Panc1 (cell line): ENCODE results near the gene TNK1. TPM values are rescaled to one million over a fixed set of nuclear protein-coding genes. Genes with fewer than 3 reads are reported as not detected.
"Not testable (repeated sequence)": the region's sequence is repeated elsewhere in the genome, so short reads cannot be mapped to it uniquely, and the experiment has no call there.

ENCODE experiments used
- ATAC-seq: fragments of 200-7000 bp; cut with Tn5 transposase; 2 replicates; pipeline ENCODE4 v1.9.1; 2020; ENCODE audit warnings: mild to moderate bottlenecking, moderate library complexity
- BruUV-seq: library from RNA; stranded (reverse); fragments of 400-500 nt; replicated peaks from 2 replicates; lab custom pipeline; 2021; lab: Mats Ljungman, UMichigan
- CTCF ChIA-PET: fragments of 300-600 bp; sonication (Branson Sonifier 250); formaldehyde crosslinking; loops from one replicate; lab custom pipeline; 2022; ENCODE audit warnings: antibody characterized with exemption; lab: Charles Lee
- POLR2A ChIA-PET: fragments of 300-600 bp; sonication (Branson Sonifier 250); formaldehyde crosslinking; loops from one replicate; lab custom pipeline; 2022; ENCODE audit warnings: antibody characterized with exemption; lab: Charles Lee
- DNase-seq: peaks from one replicate; pipeline ENCODE4 v3.0.0-alpha.2; 2010; ENCODE audit warnings: low read depth, low spot score
- H3K27ac ChIP-seq: 2 replicates; pipeline ENCODE4 v1.5.1; 2011; ENCODE audit warnings: mild to moderate bottlenecking, low read length, inconsistent platforms
- H3K27me3 ChIP-seq: fragments of 200-500 bp; sonication (Bioruptor generic); 2 replicates; pipeline ENCODE4 v1.6.0; 2014; ENCODE audit warnings: low read length, inconsistent platforms; ENCODE audit not compliant: control insufficient read depth, insufficient read depth
- H3K36me3 ChIP-seq: fragments of 200-500 bp; sonication (Bioruptor generic); 2 replicates; pipeline ENCODE4 v1.5.1; 2014; ENCODE audit warnings: inconsistent platforms, mild to moderate bottlenecking, low read length, moderate library complexity; ENCODE audit not compliant: control insufficient read depth, insufficient read depth
- H3K4me1 ChIP-seq: 2 replicates; pipeline ENCODE4 v1.5.1; 2011; ENCODE audit warnings: inconsistent platforms, mild to moderate bottlenecking, low read length, moderate library complexity; ENCODE audit not compliant: control insufficient read depth, insufficient read depth
- H3K4me3 ChIP-seq, 2 experiments: 2 replicates each; pipeline ENCODE4 v1.5.1; 2011 to 2012; ENCODE audit warnings: low read depth in 2 of 2, low read length in 2 of 2, mild to moderate bottlenecking in 2 of 2, inconsistent platforms in 1 of 2, moderate library complexity in 1 of 2
- H3K9me3 ChIP-seq: fragments of 200-500 bp; sonication (Bioruptor generic); 2 replicates; pipeline ENCODE4 v1.5.1; 2014; ENCODE audit warnings: low read depth, mild to moderate bottlenecking, inconsistent platforms, low read length, moderate library complexity; ENCODE audit not compliant: control insufficient read depth, insufficient read depth
- POLR2AphosphoS5 ChIP-seq: IDR thresholded peaks from 2 replicates; pipeline ENCODE4 v1.6.1; 2012; ENCODE audit warnings: mild to moderate bottlenecking, low read depth, low read length, moderate library complexity
- SIN3A ChIP-seq: IDR thresholded peaks from 2 replicates; pipeline ENCODE4 v1.6.1; 2012; ENCODE audit warnings: low read depth, mild to moderate bottlenecking, low read length, moderate library complexity, borderline replicate concordance; ENCODE audit not compliant: insufficient read depth
- TCF7L2 ChIP-seq: IDR thresholded peaks from 2 replicates; pipeline ENCODE4 v1.6.1; 2011; ENCODE audit warnings: mild to moderate bottlenecking, low read depth, low read length, inconsistent platforms
- in situ Hi-C: cut with HindIII; loops from 2 replicates; pipeline ENCODE4 v1.10.0; 2016; ENCODE audit warnings: low sequenced_read_pairs, low pct_unique_long_range_greater_than_20kb
- intact Hi-C: fragments of 100-400 bp; cut with micrococcal nuclease; formaldehyde crosslinking; loops from one replicate; pipeline ENCODE4 v1.10.0; 2022; ENCODE audit not compliant: unreplicated experiment
- total RNA-seq: library from RNA; stranded (reverse); gene quantifications from one replicate; pipeline ENCODE4 v1.2.1, GENCODE V29; 2021; ENCODE audit not compliant: unreplicated experiment
- TF ChIP-seq, protein P1 (sequence below): fragments of 450-650 bp; IDR thresholded peaks from 2 replicates; pipeline ENCODE4 v1.5.1; 2017; ENCODE audit warnings: mild to moderate bottlenecking
- TF ChIP-seq, protein P2 (sequence below), 2 experiments: IDR thresholded peaks; 2 replicates each; pipeline ENCODE4 v1.6.1; 2011 to 2012; ENCODE audit warnings: low read depth in 2 of 2, control low read depth in 1 of 2, low read length in 1 of 2, mild to moderate bottlenecking in 1 of 2, moderate library complexity in 1 of 2; ENCODE audit not compliant: insufficient read depth in 1 of 2

TNK1 gene
- total RNA-seq, 1 experiment from 2014 or later = 6.2 TPM

DNA sequence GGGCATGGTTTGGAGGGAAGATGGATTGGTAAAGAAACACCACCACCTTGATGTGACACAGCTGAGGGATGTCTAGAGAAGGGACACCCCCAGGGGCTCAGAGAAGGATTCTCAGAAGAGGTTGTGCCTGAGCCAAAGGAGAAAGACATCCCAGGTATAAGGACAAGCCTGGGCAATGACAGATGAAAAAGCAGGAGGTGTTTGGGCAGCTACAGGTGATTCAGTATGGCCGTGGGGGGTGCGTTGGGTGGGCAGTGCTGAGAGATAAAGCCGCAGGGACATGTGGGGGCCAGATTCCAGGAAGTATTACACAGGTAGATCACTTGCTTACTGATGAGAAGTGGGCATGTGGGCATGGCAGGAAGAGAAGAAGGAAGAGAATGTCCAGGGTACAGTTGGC, 19.0 kb upstream of the TNK1 start:
- intact Hi-C loops = no loop called here
- BruUV-seq = no TSS peak
- ChIA-PET CTCF (interaction anchor here (0.7 kb wide), 1 partner anchor 654 kb away, joined by 4 read pairs; no protein-coding TSS in a partner anchor), POLR2A (interaction anchor here (0.6 kb wide), 1 partner anchor 75 kb away, joined by 4 read pairs; no protein-coding TSS in a partner anchor)
- no peaks in the 10 kb centered on the region for H3K4me1 ChIP-seq
- DNase-seq (no peak), ATAC-seq (no peak)
- H3K4me3 ChIP-seq = no peak overlapping the region
- TF ChIP-seq SIN3A = no peak
- TF ChIP-seq, protein P1, sequence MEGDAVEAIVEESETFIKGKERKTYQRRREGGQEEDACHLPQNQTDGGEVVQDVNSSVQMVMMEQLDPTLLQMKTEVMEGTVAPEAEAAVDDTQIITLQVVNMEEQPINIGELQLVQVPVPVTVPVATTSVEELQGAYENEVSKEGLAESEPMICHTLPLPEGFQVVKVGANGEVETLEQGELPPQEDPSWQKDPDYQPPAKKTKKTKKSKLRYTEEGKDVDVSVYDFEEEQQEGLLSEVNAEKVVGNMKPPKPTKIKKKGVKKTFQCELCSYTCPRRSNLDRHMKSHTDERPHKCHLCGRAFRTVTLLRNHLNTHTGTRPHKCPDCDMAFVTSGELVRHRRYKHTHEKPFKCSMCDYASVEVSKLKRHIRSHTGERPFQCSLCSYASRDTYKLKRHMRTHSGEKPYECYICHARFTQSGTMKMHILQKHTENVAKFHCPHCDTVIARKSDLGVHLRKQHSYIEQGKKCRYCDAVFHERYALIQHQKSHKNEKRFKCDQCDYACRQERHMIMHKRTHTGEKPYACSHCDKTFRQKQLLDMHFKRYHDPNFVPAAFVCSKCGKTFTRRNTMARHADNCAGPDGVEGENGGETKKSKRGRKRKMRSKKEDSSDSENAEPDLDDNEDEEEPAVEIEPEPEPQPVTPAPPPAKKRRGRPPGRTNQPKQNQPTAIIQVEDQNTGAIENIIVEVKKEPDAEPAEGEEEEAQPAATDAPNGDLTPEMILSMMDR = no peak
- no peak for TF ChIP-seq TCF7L2
- H3K36me3 ChIP-seq = no peaks in the 10 kb centered on the region
- no peak overlapping the region for H3K27ac ChIP-seq
- in situ Hi-C loops = no loop called here
- no peaks in the 10 kb centered on the region for H3K27me3 ChIP-seq
- H3K9me3 ChIP-seq = no peaks in the 10 kb centered on the region

DNA sequence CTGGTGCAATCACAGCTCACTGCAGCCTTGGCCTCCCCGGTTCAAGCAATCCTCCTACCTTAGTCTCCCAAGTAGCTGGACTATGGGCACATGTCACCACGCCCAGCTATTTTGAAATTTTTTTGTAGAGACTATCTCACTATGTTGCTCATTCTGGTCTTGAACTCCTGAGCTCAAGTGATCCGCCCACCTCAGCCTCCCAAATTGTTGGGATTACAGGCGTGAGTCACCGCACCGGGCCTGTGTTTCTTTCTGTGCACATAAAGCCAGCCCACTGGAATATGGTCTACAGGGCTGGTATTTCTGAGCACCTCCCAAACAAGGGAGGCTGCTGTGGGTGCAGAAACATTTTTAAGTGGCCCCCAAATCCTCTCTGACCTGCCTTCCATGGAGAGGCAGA, 17.6 kb upstream of the TNK1 start:
- TF ChIP-seq SIN3A (no peak), TCF7L2 (no peak), POLR2AphosphoS5 (no peak)
- TF ChIP-seq, protein P2, sequence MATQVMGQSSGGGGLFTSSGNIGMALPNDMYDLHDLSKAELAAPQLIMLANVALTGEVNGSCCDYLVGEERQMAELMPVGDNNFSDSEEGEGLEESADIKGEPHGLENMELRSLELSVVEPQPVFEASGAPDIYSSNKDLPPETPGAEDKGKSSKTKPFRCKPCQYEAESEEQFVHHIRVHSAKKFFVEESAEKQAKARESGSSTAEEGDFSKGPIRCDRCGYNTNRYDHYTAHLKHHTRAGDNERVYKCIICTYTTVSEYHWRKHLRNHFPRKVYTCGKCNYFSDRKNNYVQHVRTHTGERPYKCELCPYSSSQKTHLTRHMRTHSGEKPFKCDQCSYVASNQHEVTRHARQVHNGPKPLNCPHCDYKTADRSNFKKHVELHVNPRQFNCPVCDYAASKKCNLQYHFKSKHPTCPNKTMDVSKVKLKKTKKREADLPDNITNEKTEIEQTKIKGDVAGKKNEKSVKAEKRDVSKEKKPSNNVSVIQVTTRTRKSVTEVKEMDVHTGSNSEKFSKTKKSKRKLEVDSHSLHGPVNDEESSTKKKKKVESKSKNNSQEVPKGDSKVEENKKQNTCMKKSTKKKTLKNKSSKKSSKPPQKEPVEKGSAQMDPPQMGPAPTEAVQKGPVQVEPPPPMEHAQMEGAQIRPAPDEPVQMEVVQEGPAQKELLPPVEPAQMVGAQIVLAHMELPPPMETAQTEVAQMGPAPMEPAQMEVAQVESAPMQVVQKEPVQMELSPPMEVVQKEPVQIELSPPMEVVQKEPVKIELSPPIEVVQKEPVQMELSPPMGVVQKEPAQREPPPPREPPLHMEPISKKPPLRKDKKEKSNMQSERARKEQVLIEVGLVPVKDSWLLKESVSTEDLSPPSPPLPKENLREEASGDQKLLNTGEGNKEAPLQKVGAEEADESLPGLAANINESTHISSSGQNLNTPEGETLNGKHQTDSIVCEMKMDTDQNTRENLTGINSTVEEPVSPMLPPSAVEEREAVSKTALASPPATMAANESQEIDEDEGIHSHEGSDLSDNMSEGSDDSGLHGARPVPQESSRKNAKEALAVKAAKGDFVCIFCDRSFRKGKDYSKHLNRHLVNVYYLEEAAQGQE (IDR thresholded peaks at IDR 0.05; ENCODE audit: insufficient read depth in 1 of 2, low read depth in 2 of 2, low read length in 1 of 2) = no peak
- TF ChIP-seq, protein P1 = no peak
- BruUV-seq = no TSS peak
- intact Hi-C loops = no loop called here
- CTCF ChIA-PET = no interaction called here
- DNase-seq (no peak), ATAC-seq (no peak)
- POLR2A ChIA-PET = no interaction called here
- in situ Hi-C loops = no loop called here
- H3K27ac ChIP-seq = no peak overlapping the region
- H3K4me3 ChIP-seq = no peak overlapping the region
- H3K9me3 ChIP-seq = no peaks in the 10 kb centered on the region
- no peaks in the 10 kb centered on the region for H3K4me1 ChIP-seq
- no peaks in the 10 kb centered on the region for H3K27me3 ChIP-seq
- no peaks in the 10 kb centered on the region for H3K36me3 ChIP-seq

DNA sequence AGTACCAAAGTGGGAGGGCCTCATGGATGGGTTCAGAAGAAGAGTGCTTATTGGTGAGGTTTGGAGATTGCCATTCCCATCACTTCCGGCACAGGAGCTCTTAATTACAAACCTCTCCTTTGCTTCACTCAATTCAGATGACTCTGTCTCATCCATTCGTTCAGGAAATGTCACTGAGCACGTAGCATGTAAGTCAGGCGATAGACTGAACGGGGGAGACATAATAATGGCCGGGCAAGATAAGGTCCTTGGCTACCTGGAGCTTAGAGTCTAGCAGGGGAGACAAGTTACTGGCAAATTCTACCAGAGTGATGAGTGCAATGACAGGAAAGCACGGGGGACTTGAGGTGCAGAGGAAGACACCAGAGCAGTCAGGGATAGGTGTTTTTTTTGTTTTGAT, 14.9 kb upstream of the TNK1 start:
- intact Hi-C loops, ATAC-seq, POLR2A ChIA-PET, in situ Hi-C loops, BruUV-seq, H3K27me3 ChIP-seq, H3K9me3 ChIP-seq, H3K36me3 ChIP-seq, H3K27ac ChIP-seq, DNase-seq, H3K4me3 ChIP-seq, H3K4me1 ChIP-seq: not testable (repeated sequence)
- CTCF ChIA-PET = interaction anchor here (0.6 kb wide), 1 partner anchor 9 kb away, joined by 5 read pairs; no protein-coding TSS in a partner anchor
